Measurements from ENCODE around the gene S100A3.
"Not testable (repeated sequence)": the region's sequence is repeated elsewhere in the genome, so short reads cannot be mapped to it uniquely, and the experiment has no call there.

The S100A3 gene

GRCh38 chr1:153586347-153586746 lies 37.3 kb upstream of the S100A3 start:
- no peak for TF ChIP-seq CTCF (IDR thresholded peaks at IDR 0.05; ENCODE audit: extremely low read depth, missing control alignments)

GRCh38 chr1:153585006-153585405 lies 35.9 kb upstream of the S100A3 start:
- DNase-seq (ENCODE audit: low spot score) = no peak
- TF ChIP-seq CTCF (IDR thresholded peaks at IDR 0.05; ENCODE audit: extremely low read depth, missing control alignments) = no peak

More at GRCh38 chr1:153586347-153586746, 37.3 kb upstream of the S100A3 start:
- no peak for DNase-seq (ENCODE audit: low spot score)

GRCh38 chr1:153583976-153584375 lies 34.9 kb upstream of the S100A3 start:
- no peak for TF ChIP-seq CTCF (IDR thresholded peaks at IDR 0.05; ENCODE audit: extremely low read depth, missing control alignments)
- no peak for DNase-seq (ENCODE audit: low spot score)

GRCh38 chr1:153583514-153583913 lies 34.5 kb upstream of the S100A3 start:
- not testable (repeated sequence) for DNase-seq (ENCODE audit: low spot score)

GRCh38 chr1:153582836-153583235 lies 33.8 kb upstream of the S100A3 start:
- not testable (repeated sequence) for DNase-seq (ENCODE audit: low spot score)

GRCh38 chr1:153578936-153579335 lies 29.9 kb upstream of the S100A3 start:
- no peak for TF ChIP-seq CTCF (IDR thresholded peaks at IDR 0.05; ENCODE audit: extremely low read depth, missing control alignments)
- DNase-seq (ENCODE audit: low spot score) = no peak

GRCh38 chr1:153578490-153578889 lies 29.4 kb upstream of the S100A3 start:
- no peak for TF ChIP-seq CTCF (IDR thresholded peaks at IDR 0.05; ENCODE audit: extremely low read depth, missing control alignments)
- no peak for DNase-seq (ENCODE audit: low spot score)

- DNase-seq (ENCODE audit: low spot score) = no peak
- TF ChIP-seq CTCF (IDR thresholded peaks at IDR 0.05; ENCODE audit: extremely low read depth, missing control alignments) = no peak
Measured at GRCh38 chr1:153577624-153578051, 28.6 kb upstream of the S100A3 start.

GRCh38 chr1:153577138-153577537 lies 28.1 kb upstream of the S100A3 start:
- no peak for DNase-seq (ENCODE audit: low spot score)
- no peak for TF ChIP-seq CTCF (IDR thresholded peaks at IDR 0.05; ENCODE audit: extremely low read depth, missing control alignments)

GRCh38 chr1:153575497-153575896 lies 26.4 kb upstream of the S100A3 start:
- DNase-seq (ENCODE audit: low spot score) = not testable (repeated sequence)

GRCh38 chr1:153575081-153575491 lies 26.0 kb upstream of the S100A3 start:
- not testable (repeated sequence) for DNase-seq (ENCODE audit: low spot score)
